A549 treated with AZD9567 at 1 μM for 4 hours (cell line): Measurements from ENCODE around the gene VPS11. TPM values are rescaled to one million over a fixed set of nuclear protein-coding genes. Genes with fewer than 3 reads are reported as not detected.

Experiments
- total RNA-seq: library from RNA; stranded (reverse); fragments of 200-300 nt; extraction: Qiagen RNA extraction; gene quantifications from 5 replicates; pipeline ENCODE4 v1.2.3, GENCODE V29; 2022; ENCODE audit not compliant: insufficient read depth

VPS11 gene
- total RNA-seq = 10.3 to 12.9 TPM (median 11.5 TPM) in 5 replicates

GRCh38 chr11:119067371-119068222 lies at the start of gene VPS11:
TSS of gene VPS11 (plus strand) at chr11:119067818. CDS start at chr11:119067824, 6 bp downstream.

GRCh38 chr11:119018074-119018938 lies 49.3 kb upstream of the VPS11 start, which contains the start of the genes RPS25 and TRAPPC4:
TSS of gene RPS25 (minus strand) at chr11:119018343. CDS start at chr11:119018284, 59 bp downstream.
TSS of gene TRAPPC4 (plus strand) at chr11:119018766. CDS start at chr11:119018796, 30 bp downstream.

GRCh38 chr11:119030329-119031047 lies 37.1 kb upstream of the VPS11 start, which contains the start of gene SLC37A4:
TSS of gene SLC37A4 (minus strand) at chr11:119030877.

GRCh38 chr11:119057000-119057769 lies 10.4 kb upstream of the VPS11 start, which contains the start of gene HYOU1:
TSS of gene HYOU1 (minus strand) at chr11:119057205. CDS start at chr11:119056160, 1,045 bp downstream.

GRCh38 chr11:119084663-119085436 lies 17.2 kb downstream of the VPS11 start, which contains the start of gene HMBS:
TSS of gene HMBS (plus strand) at chr11:119084881. CDS start at chr11:119085034, 153 bp downstream.

GRCh38 chr11:119101759-119102423 lies 34.3 kb downstream of the VPS11 start, which contains the start of gene DPAGT1:
TSS of gene DPAGT1 (minus strand) at chr11:119101853. CDS start at chr11:119101655, 198 bp downstream.

GRCh38 chr11:119106564-119107537 lies 39.2 kb downstream of the VPS11 start, which contains the start of gene C2CD2L:
TSS of gene C2CD2L (plus strand) at chr11:119107344. CDS start at chr11:119107742, 398 bp downstream.

GRCh38 chr11:119121008-119121810 lies 53.6 kb downstream of the VPS11 start, which contains the start of gene HINFP:
TSS of gene HINFP (plus strand) at chr11:119121580. CDS start at chr11:119126945, 5,365 bp downstream.

Other genes with a start within 250 kb of the VPS11 start
- 0.13 to 0.38 TPM (median 0.23 TPM) in 4 of 5 replicates, not detected in the other for gene CXCR5, start 183.9 kb upstream of the VPS11 start, total RNA-seq
- gene BCL9L, start 141.9 kb upstream of the VPS11 start, total RNA-seq = 145 to 208 TPM (median 198 TPM) in 5 replicates
- 0.88 to 1.1 TPM (median 1.1 TPM) in 4 of 5 replicates, not detected in the other for gene UPK2, start 111.5 kb upstream of the VPS11 start, total RNA-seq
- gene FOXR1, start 96.1 kb upstream of the VPS11 start, total RNA-seq = not detected in 5 replicates
- gene CENATAC, start 69.7 kb upstream of the VPS11 start, total RNA-seq = 6.9 to 17.3 TPM (median 11.7 TPM) in 5 replicates
- gene RPS25, start 49.5 kb upstream of the VPS11 start, total RNA-seq = 736 to 844 TPM (median 814 TPM) in 5 replicates
- gene TRAPPC4, start 49.1 kb upstream of the VPS11 start, total RNA-seq = 40.5 to 69.1 TPM (median 67.9 TPM) in 5 replicates
- gene SLC37A4, start 36.9 kb upstream of the VPS11 start, total RNA-seq = 11.4 to 15.4 TPM (median 11.6 TPM) in 5 replicates
- 32.2 to 51.1 TPM (median 49.6 TPM) in 5 replicates for gene HYOU1, start 10.6 kb upstream of the VPS11 start, total RNA-seq
- gene HMBS, start 17.1 kb downstream of the VPS11 start, total RNA-seq = 47.1 to 88.1 TPM (median 50.1 TPM) in 5 replicates
- 37.0 to 59.2 TPM (median 41.2 TPM) in 5 replicates for gene DPAGT1, start 34.0 kb downstream of the VPS11 start, total RNA-seq
- gene C2CD2L, start 39.5 kb downstream of the VPS11 start, total RNA-seq = 6.0 to 9.1 TPM (median 7.1 TPM) in 5 replicates
- gene HINFP, start 53.8 kb downstream of the VPS11 start, total RNA-seq = 8.9 to 11.4 TPM (median 10.7 TPM) in 5 replicates
- gene ABCG4, start 81.2 kb downstream of the VPS11 start, total RNA-seq = 0.26 to 0.41 TPM (median 0.28 TPM) in 4 of 5 replicates, not detected in the other
- 5.7 to 12.2 TPM (median 10.1 TPM) in 5 replicates for gene NLRX1, start 100.9 kb downstream of the VPS11 start, total RNA-seq
- gene NHERF4, start 117.7 kb downstream of the VPS11 start, total RNA-seq = 0.07 to 0.21 TPM (median 0.10 TPM) in 4 of 5 replicates, not detected in the other
- 6.6 to 8.6 TPM (median 8.3 TPM) in 5 replicates for gene CBL, start 138.5 kb downstream of the VPS11 start, total RNA-seq
- gene MCAM, start 249.3 kb downstream of the VPS11 start, total RNA-seq = 6.6 to 11.8 TPM (median 11.1 TPM) in 5 replicates